ENCODE data around the gene PLXDC1. TPM values are rescaled to one million over a fixed set of nuclear protein-coding genes. Genes with fewer than 3 reads are reported as not detected.
A peak's percentile ranks its signal among the peaks of the same experiment; 100 is the strongest.

The PLXDC1 gene
- total and polyA plus RNA-seq, 2 of the 13 experiments (the other 11 are each of a cell fraction or from before 2014, with no cell fraction given) = not detected

GRCh38 chr17:39014044-39014794 is 137.2 kb downstream of the PLXDC1 start (continued):
- no peak for TF ChIP-seq SOX13 (IDR thresholded peaks at IDR 0.05)
- TF ChIP-seq SOX13 (CRISPR knock-in tag; conservative IDR thresholded peaks at IDR 0.05 in 1 of 2, IDR thresholded peaks at IDR 0.05 in 1 of 2) = no peak
- TF ChIP-seq ZNF513 (CRISPR knock-in tag; conservative IDR thresholded peaks at IDR 0.05) = no peak
- TF ChIP-seq SSRP1 (CRISPR knock-in tag; IDR thresholded peaks at IDR 0.05) = no peak
- no peak for TF ChIP-seq KDM5A (IDR thresholded peaks at IDR 0.05; ENCODE audit: borderline replicate concordance, low read length)
- TF ChIP-seq, protein P1, sequence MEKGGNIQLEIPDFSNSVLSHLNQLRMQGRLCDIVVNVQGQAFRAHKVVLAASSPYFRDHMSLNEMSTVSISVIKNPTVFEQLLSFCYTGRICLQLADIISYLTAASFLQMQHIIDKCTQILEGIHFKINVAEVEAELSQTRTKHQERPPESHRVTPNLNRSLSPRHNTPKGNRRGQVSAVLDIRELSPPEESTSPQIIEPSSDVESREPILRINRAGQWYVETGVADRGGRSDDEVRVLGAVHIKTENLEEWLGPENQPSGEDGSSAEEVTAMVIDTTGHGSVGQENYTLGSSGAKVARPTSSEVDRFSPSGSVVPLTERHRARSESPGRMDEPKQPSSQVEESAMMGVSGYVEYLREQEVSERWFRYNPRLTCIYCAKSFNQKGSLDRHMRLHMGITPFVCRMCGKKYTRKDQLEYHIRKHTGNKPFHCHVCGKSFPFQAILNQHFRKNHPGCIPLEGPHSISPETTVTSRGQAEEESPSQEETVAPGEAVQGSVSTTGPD (CRISPR knock-in tag; IDR thresholded peaks at IDR 0.05) = no peak
- TF ChIP-seq KDM4B (CRISPR knock-in tag; IDR thresholded peaks at IDR 0.05) = no peak
- TF ChIP-seq LCORL (IDR thresholded peaks at IDR 0.05) = no peak
- 0 out of 2 replicates have a peak, but pooled peaks have one; percentile 27 for TF ChIP-seq LCORL (CRISPR knock-in tag; IDR thresholded peaks at IDR 0.05)
- TF ChIP-seq PRMT3 (CRISPR knock-in tag; IDR thresholded peaks at IDR 0.05; ENCODE audit: borderline replicate concordance, low read depth) = no peak
- no peak for TF ChIP-seq ETS1 (CRISPR knock-in tag; IDR thresholded peaks at IDR 0.05)
- TF ChIP-seq, protein P2, sequence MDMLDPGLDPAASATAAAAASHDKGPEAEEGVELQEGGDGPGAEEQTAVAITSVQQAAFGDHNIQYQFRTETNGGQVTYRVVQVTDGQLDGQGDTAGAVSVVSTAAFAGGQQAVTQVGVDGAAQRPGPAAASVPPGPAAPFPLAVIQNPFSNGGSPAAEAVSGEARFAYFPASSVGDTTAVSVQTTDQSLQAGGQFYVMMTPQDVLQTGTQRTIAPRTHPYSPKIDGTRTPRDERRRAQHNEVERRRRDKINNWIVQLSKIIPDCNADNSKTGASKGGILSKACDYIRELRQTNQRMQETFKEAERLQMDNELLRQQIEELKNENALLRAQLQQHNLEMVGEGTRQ (IDR thresholded peaks at IDR 0.05; ENCODE audit: low read depth, low read length) = peak; percentile 60
- TF ChIP-seq, protein P2 (CRISPR knock-in tag; IDR thresholded peaks at IDR 0.05; ENCODE audit: borderline replicate concordance) = peak; percentile 43; the same call in 1 of the 2 replicates
- TF ChIP-seq ZNF136 (CRISPR knock-in tag; IDR thresholded peaks at IDR 0.05; ENCODE audit: low read depth) = no peak
- TF ChIP-seq ZNF225 (CRISPR knock-in tag; IDR thresholded peaks at IDR 0.05) = no peak
- TF ChIP-seq SOX6 (IDR thresholded peaks at IDR 0.05) = no peak
- no peak for TF ChIP-seq SOX6 (CRISPR knock-in tag; IDR thresholded peaks at IDR 0.05)
- peak; percentile 64 to 73 for TF ChIP-seq MAFK (conservative IDR thresholded peaks at IDR 0.05 in 1 of 2, IDR thresholded peaks at IDR 0.05 in 1 of 2; ENCODE audit: low read length in 2 of 2)
- TF ChIP-seq IRF9 (CRISPR knock-in tag; IDR thresholded peaks at IDR 0.05; ENCODE audit: borderline replicate concordance) = no peak
- TF ChIP-seq NFYC (CRISPR knock-in tag; IDR thresholded peaks at IDR 0.05) = no peak
- TF ChIP-seq ELF1 (CRISPR knock-in tag; IDR thresholded peaks at IDR 0.05) = no peak
- TF ChIP-seq MAX (IDR thresholded peaks at IDR 0.05) = no peak
- no peak for TF ChIP-seq ZBTB3 (CRISPR knock-in tag; IDR thresholded peaks at IDR 0.05; ENCODE audit: borderline replicate concordance, low read depth)
